CD4-positive, alpha-beta memory T cell (primary cell): Measurements from ENCODE around the gene RETSAT. TPM values are rescaled to one million over a fixed set of nuclear protein-coding genes. Genes with fewer than 3 reads are reported as not detected.
A peak's percentile ranks its signal among the peaks of the same experiment; 100 is the strongest.
"Not testable (repeated sequence)": the region's sequence is repeated elsewhere in the genome, so short reads cannot be mapped to it uniquely, and the experiment has no call there.

Experiments
- CTCF ChIA-PET: fragments of 350-600 bp; sonication (Branson Sonifier 250); formaldehyde crosslinking; loops from one replicate; lab custom pipeline; 2021; ENCODE audit warnings: inconsistent platforms; ENCODE audit not compliant: partially characterized antibody; lab: Charles Lee
- POLR2A ChIA-PET: fragments of 350-600 bp; sonication (Branson Sonifier 250); formaldehyde crosslinking; loops from one replicate; lab custom pipeline; 2021; ENCODE audit not compliant: partially characterized antibody; lab: Charles Lee
- DNase-seq, 5 donors: peaks; one replicate each; pipeline versions ENCODE4 v3.0.0 to v3.0.0-alpha.2; 2020 to 2022; ENCODE audit warnings: mixed read lengths in 1 of 5
- H3K27ac ChIP-seq: one replicate; pipeline ENCODE4 v1.7.0; 2013; ENCODE audit warnings: low read depth, low read length
- H3K27me3 ChIP-seq: 2 replicates; pipeline ENCODE4 v1.7.0; 2013; ENCODE audit warnings: mild to moderate bottlenecking, low read length, moderate library complexity; ENCODE audit not compliant: insufficient read depth
- H3K36me3 ChIP-seq: 2 replicates; pipeline ENCODE4 v1.7.0; 2013; ENCODE audit warnings: mild to moderate bottlenecking, low read length, moderate library complexity; ENCODE audit not compliant: insufficient read depth
- H3K4me1 ChIP-seq: 2 replicates; pipeline ENCODE4 v1.7.0; 2013; ENCODE audit warnings: mild to moderate bottlenecking, low read length, moderate library complexity; ENCODE audit not compliant: insufficient read depth
- H3K4me3 ChIP-seq, 2 donors: one replicate each; pipeline ENCODE4 v1.7.0; 2013; ENCODE audit warnings: low read length in 2 of 2, mild to moderate bottlenecking in 1 of 2
- H3K9me3 ChIP-seq, 2 donors: one replicate each; pipeline ENCODE4 v1.7.0; 2013; ENCODE audit warnings: low read length in 2 of 2, control low read depth in 1 of 2; ENCODE audit not compliant: control insufficient read depth in 1 of 2
- H3K27ac Mint-ChIP-seq, 7 donors: one replicate each; pipeline ENCODE4 v1.8.0; 2020 to 2021; ENCODE audit warnings: mixed read lengths in 7 of 7, mild to moderate bottlenecking in 6 of 7, inconsistent platforms in 3 of 7, moderate library complexity in 3 of 7
- H3K27me3 Mint-ChIP-seq, 2 donors: one replicate each; pipeline ENCODE4 v1.8.0; 2020 to 2021; ENCODE audit warnings: mixed read lengths in 2 of 2
- H3K36me3 Mint-ChIP-seq, 2 donors: one replicate each; pipeline ENCODE4 v1.8.0; 2020 to 2021; ENCODE audit warnings: mixed read lengths in 2 of 2, inconsistent platforms in 1 of 2, mild to moderate bottlenecking in 1 of 2
- H3K4me1 Mint-ChIP-seq, 4 donors: one replicate each; pipeline ENCODE4 v1.8.0; 2020 to 2021; ENCODE audit warnings: mixed read lengths in 4 of 4, mild to moderate bottlenecking in 1 of 4
- H3K4me3 Mint-ChIP-seq, 8 donors: one replicate each; pipeline ENCODE4 v1.8.0; 2020 to 2021; ENCODE audit warnings: mixed read lengths in 8 of 8, mild to moderate bottlenecking in 7 of 8, moderate library complexity in 6 of 8, inconsistent platforms in 3 of 8
- H3K9me3 Mint-ChIP-seq, 8 donors: one replicate each; pipeline ENCODE4 v1.8.0; 2020 to 2021; ENCODE audit warnings: mixed read lengths in 8 of 8, mild to moderate bottlenecking in 5 of 8, inconsistent platforms in 3 of 8, moderate library complexity in 1 of 8
- intact Hi-C: fragments of 100-400 bp; cut with micrococcal nuclease; formaldehyde crosslinking; loops from one replicate; pipeline ENCODE4 v1.15.1; 2023
- polyA plus RNA-seq, 2 donors: library from polyadenylated mRNA; unstranded; fragments of 300-500 nt; fragmentation: Illumina TruSeq; gene quantifications; one replicate each; pipeline ENCODE4 v1.2.3, GENCODE V29; 2021
- total RNA-seq, 2 experiments: library from RNA; stranded (reverse); gene quantifications; one replicate each; pipeline ENCODE4 v1.2.3, GENCODE V29; 2021

The RETSAT gene
- total and polyA plus RNA-seq, 4 experiments from 2014 or later: 20.8 to 33.4 (median 28.7) TPM

DNA sequence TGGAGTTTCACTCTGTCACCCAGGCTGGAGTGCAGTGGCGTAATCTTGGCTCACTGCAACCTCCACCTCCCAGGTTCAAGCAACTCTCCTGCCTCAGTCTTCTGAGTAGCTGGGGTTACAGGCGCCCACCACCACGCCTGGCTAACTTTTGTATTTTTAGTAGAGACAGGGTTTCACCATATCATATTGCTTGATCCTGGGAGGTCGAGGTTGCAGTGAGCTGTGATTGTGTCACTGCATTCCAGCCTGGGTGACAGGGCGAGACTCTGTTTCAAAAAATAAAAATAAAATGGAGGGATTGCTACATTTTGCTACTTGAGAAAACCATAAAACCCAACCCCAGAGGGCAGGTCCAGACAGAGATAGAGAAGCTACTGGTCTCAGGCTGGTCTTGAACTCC, 28.8 kb upstream of the RETSAT start:
- H3K9me3 Mint-ChIP-seq, DNase-seq, intact Hi-C loops, H3K4me1 ChIP-seq, POLR2A ChIA-PET, H3K36me3 ChIP-seq, H3K4me1 Mint-ChIP-seq, H3K27me3 Mint-ChIP-seq, H3K4me3 Mint-ChIP-seq, H3K27me3 ChIP-seq, H3K9me3 ChIP-seq, H3K27ac ChIP-seq, H3K4me3 ChIP-seq: not testable (repeated sequence)
- Mint-ChIP-seq H3K36me3 (peaks cover 40 to 55% of the 10 kb centered on the region in 2 donors), H3K27ac (peak overlapping the region in 2 of 7 donors; percentile 36 to 43)
- CTCF ChIA-PET: interaction anchor here (0.7 kb wide), 1 partner anchor 50 kb away, joined by 3 read pairs; no protein-coding TSS in a partner anchor

DNA sequence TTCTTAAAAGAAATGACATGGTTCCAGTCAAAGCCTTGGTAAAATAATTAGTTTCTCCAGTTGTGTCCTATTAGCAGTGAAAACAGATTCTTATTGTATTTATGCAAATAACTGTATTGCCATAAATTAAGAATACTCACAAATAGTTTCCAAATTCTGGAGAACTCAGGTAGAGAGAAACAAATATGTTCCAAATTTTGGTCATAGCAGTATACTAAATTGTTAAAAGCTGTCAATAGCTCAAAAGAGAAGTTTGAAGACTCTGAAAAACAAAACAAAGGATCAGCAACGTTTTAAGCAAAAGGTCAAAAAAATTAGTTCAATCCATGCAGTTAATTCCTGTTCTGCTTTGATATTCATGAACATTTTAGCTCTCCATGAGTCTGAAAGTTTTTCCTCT, 25.7 kb upstream of the RETSAT start:
- H3K4me1 Mint-ChIP-seq: peaks cover 0 to 2% (median 0%) of the 10 kb centered on the region in 4 donors
- H3K9me3 ChIP-seq: no peaks in the 10 kb centered on the region
- H3K9me3 Mint-ChIP-seq: peaks cover 0 to 6% (median 0%) of the 10 kb centered on the region in 8 donors
- no peak overlapping the region for H3K27ac Mint-ChIP-seq
- H3K4me3 Mint-ChIP-seq: no peak overlapping the region
- ChIA-PET CTCF (interaction anchor here (0.7 to 1.5 kb wide), 2 partner anchors 10 to 170 kb away, joined by 3 read pairs; no protein-coding TSS in a partner anchor), POLR2A (no interaction called here)
- H3K27me3 ChIP-seq: no peaks in the 10 kb centered on the region
- H3K36me3 Mint-ChIP-seq: peaks cover 48 to 61% of the 10 kb centered on the region in 2 donors
- no peak for DNase-seq
- no peak overlapping the region for H3K27ac ChIP-seq
- no peaks in the 10 kb centered on the region for H3K4me1 ChIP-seq
- no peak overlapping the region for H3K4me3 ChIP-seq
- peaks cover 5% of the 10 kb centered on the region for H3K36me3 ChIP-seq
- intact Hi-C loops: no loop called here
- H3K27me3 Mint-ChIP-seq: no peaks in the 10 kb centered on the region

DNA sequence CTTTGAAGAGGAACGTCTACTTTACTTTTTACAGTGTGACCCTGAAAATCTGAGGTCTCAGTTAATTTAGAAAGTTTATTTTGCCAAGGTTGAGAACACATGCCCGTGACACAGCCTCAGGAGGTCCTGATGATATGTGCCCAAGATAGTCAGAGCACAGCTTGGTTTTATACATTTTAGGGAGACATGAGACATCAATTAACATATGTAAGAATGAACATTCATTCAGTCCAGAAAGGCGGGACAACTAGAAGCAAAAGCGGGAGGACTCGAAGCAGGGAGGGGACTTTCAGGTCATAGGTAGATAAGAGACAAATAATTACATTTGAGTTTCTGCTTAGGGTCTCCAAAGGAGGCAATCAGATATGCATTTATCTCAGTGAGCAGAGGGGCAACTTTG, 23.9 kb upstream of the RETSAT start:
- CTCF ChIA-PET: no interaction called here
- Mint-ChIP-seq H3K27ac (no peak overlapping the region), H3K4me1 (peaks cover 0 to 2% (median 0%) of the 10 kb centered on the region in 4 donors), H3K27me3 (no peaks in the 10 kb centered on the region), H3K9me3 (peaks cover 0 to 6% (median 0%) of the 10 kb centered on the region in 8 donors), H3K4me3 (no peak overlapping the region), H3K36me3 (peaks cover 53 to 54% of the 10 kb centered on the region in 2 donors)
- Histone ChIP-seq H3K4me3 (no peak overlapping the region), H3K4me1 (no peaks in the 10 kb centered on the region), H3K36me3 (peaks cover 5% of the 10 kb centered on the region), H3K27me3 (no peaks in the 10 kb centered on the region), H3K27ac (no peak overlapping the region), H3K9me3 (no peaks in the 10 kb centered on the region)
- POLR2A ChIA-PET: no interaction called here
- no peak for DNase-seq
- intact Hi-C loops: no loop called here

DNA sequence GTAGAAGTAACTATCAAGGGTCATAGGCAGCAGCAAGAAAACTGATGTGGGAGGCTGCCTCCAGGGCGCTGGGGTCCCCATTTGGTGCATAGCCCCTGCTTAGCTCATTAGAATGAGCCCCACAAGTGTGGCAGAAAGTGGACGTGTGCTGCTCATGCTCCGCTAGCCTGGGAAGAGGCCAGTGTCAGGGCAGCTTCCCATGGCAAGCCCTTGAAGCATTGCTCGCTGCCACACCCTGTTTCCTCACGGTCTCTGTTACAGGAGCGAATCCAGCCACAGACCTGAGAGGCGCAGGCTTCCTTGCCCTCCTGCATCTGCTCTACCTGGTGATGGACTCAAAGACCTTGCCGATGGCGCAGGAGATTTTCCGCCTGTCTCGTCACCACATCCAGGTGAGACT, 22.8 kb upstream of the RETSAT start:
- H3K4me3 Mint-ChIP-seq: no peak overlapping the region
- H3K9me3 Mint-ChIP-seq: peaks cover 0 to 6% (median 0%) of the 10 kb centered on the region in 8 donors
- POLR2A ChIA-PET: no interaction called here
- H3K36me3 Mint-ChIP-seq: peaks cover 53 to 55% of the 10 kb centered on the region in 2 donors
- no peak for DNase-seq
- CTCF ChIA-PET: no interaction called here
- H3K36me3 ChIP-seq: peaks cover 5% of the 10 kb centered on the region
- no peak overlapping the region for H3K27ac ChIP-seq
- no peaks in the 10 kb centered on the region for H3K4me1 ChIP-seq
- no peaks in the 10 kb centered on the region for H3K9me3 ChIP-seq
- no peaks in the 10 kb centered on the region for H3K27me3 Mint-ChIP-seq
- no peak overlapping the region for H3K4me3 ChIP-seq
- H3K4me1 Mint-ChIP-seq: peaks cover 0 to 2% (median 0%) of the 10 kb centered on the region in 4 donors
- intact Hi-C loops: no loop called here
- H3K27me3 ChIP-seq: no peaks in the 10 kb centered on the region
- H3K27ac Mint-ChIP-seq: peak overlapping the region in 1 of 7 donors; percentile 23

DNA sequence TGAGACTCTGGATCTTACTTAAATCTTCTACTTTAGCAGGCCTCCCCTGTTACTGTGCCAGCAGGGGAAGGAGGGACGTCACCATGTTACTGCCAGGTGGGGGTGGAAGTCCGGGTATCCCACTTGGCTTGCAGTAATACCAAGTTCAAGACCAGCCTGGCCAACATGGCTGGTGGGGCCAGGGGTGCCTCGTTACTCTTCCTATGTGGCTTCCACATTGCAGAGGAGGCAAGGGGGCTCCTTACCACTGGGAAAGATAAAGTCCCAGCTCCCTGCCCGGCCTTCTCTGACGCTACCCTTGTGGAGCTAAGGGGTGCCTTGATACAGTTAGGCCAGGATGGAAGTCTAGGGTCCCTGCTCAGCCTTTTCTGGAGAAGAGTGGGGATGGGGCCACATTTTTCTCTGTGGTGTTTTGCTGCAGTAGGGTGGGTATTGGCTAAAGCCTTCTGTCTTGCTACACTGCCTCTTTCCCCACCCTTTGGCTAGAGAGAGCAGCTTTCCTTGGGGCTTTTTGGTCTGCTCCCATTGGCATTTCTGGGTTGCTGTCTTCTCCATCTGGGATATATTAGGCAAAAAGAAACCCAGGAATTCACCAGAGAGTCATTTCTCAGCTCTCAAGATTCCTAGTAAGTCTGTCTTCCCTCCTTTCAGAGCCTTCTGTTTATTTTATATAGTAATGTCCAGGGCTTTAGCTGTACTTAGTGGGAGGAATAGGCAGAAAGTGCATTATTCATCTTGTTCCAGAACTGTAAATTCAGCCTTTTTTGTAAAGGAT, 22.1 kb upstream of the RETSAT start:
- CTCF ChIA-PET: no interaction called here
- no peaks in the 10 kb centered on the region for H3K4me1 ChIP-seq
- H3K27me3 ChIP-seq: no peaks in the 10 kb centered on the region
- Mint-ChIP-seq H3K4me1 (peaks cover 0 to 2% (median 0%) of the 10 kb centered on the region in 4 donors), H3K9me3 (peaks cover 0 to 6% (median 0%) of the 10 kb centered on the region in 8 donors), H3K27me3 (no peaks in the 10 kb centered on the region), H3K36me3 (peaks cover 52 to 55% of the 10 kb centered on the region in 2 donors), H3K27ac (peak overlapping the region in 1 of 7 donors; percentile 23), H3K4me3 (no peak overlapping the region)
- no peak overlapping the region for H3K4me3 ChIP-seq
- no peaks in the 10 kb centered on the region for H3K9me3 ChIP-seq
- POLR2A ChIA-PET: no interaction called here
- H3K36me3 ChIP-seq: peaks cover 6% of the 10 kb centered on the region
- no peak overlapping the region for H3K27ac ChIP-seq
- intact Hi-C loops: no loop called here
- DNase-seq: no peak

DNA sequence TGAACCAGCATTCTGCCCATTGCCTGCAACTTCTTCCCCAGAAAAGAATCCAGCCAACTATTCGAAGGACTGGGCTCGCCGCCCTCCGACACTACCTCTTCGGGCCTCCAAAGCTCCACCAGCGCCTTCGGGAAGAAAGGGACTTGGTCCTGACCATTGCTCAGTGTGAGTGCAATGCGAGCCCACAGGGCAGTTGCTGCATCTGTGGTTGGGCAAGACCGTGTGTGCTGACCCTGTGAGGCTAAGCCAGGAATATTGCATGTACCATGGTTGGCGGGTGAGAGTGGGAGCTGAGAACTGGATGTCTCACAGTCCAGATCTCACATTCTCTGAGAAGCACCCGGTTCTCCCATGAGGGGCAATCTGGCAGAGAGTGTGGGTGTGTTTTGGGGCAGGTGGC, 16.7 kb upstream of the RETSAT start:
- H3K27me3 Mint-ChIP-seq: no peaks in the 10 kb centered on the region
- peaks cover 22 to 41% of the 10 kb centered on the region in 2 donors for H3K36me3 Mint-ChIP-seq
- Histone ChIP-seq H3K9me3 (no peaks in the 10 kb centered on the region), H3K36me3 (peaks cover 11% of the 10 kb centered on the region), H3K27ac (no peak overlapping the region), H3K27me3 (no peaks in the 10 kb centered on the region), H3K4me3 (no peak overlapping the region), H3K4me1 (no peaks in the 10 kb centered on the region)
- no peak for DNase-seq
- peaks cover 0 to 2% (median 0%) of the 10 kb centered on the region in 8 donors for H3K9me3 Mint-ChIP-seq
- H3K4me3 Mint-ChIP-seq: no peak overlapping the region
- CTCF ChIA-PET: interaction anchor here (0.8 to 2.1 kb wide), 3 partner anchors 8 to 180 kb away, joined by 3 to 6 read pairs (median 3); no protein-coding TSS in a partner anchor
- intact Hi-C loops: no loop called here
- no peak overlapping the region for H3K27ac Mint-ChIP-seq
- POLR2A ChIA-PET: interaction anchor here (0.9 kb wide), 1 partner anchor 45 kb away, joined by 3 read pairs; no protein-coding TSS in a partner anchor
- H3K4me1 Mint-ChIP-seq: peaks cover 0 to 2% (median 0%) of the 10 kb centered on the region in 4 donors

DNA sequence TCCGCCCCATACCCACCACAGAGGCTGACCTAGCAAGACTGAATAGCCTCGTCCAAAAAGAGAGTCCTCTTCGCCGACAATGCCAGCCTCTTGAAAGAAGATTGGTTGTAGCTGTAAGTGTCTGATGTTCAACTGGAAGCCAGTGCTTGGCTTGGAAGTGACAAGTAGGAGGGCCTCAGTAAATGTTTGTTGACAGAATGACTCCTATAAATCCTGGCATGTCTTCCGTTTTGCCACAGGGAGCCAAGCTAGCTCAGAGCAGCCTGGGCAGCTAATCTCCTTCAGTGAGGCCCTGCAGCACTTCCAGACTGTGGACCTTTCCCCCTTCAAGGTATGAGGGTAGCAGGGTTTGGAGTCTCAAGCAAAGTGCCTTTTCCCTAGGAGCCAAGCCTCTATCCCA, 15.2 kb upstream of the RETSAT start:
- no peak overlapping the region for H3K27ac ChIP-seq
- intact Hi-C loops: no loop called here
- peaks cover 11% of the 10 kb centered on the region for H3K36me3 ChIP-seq
- Mint-ChIP-seq H3K27ac (no peak overlapping the region), H3K9me3 (peaks cover 0 to 2% (median 0%) of the 10 kb centered on the region in 8 donors), H3K4me1 (no peaks in the 10 kb centered on the region), H3K36me3 (peaks cover 16 to 31% of the 10 kb centered on the region in 2 donors), H3K4me3 (no peak overlapping the region), H3K27me3 (no peaks in the 10 kb centered on the region)
- H3K27me3 ChIP-seq: no peaks in the 10 kb centered on the region
- no peaks in the 10 kb centered on the region for H3K4me1 ChIP-seq
- DNase-seq: no peak
- H3K4me3 ChIP-seq: no peak overlapping the region
- no peaks in the 10 kb centered on the region for H3K9me3 ChIP-seq
- POLR2A ChIA-PET: no interaction called here
- CTCF ChIA-PET: interaction anchor here (1.1 kb wide), 1 partner anchor 70 kb away, joined by 3 read pairs; no protein-coding TSS in a partner anchor
